Mammary epithelial cell (primary cell): ENCODE results near the gene LRRC66.

Experiments
- EZH2 ChIP-seq: IDR thresholded peaks from 2 replicates; pipeline ENCODE4 v1.6.1; 2012; ENCODE audit warnings: low read length, inconsistent platforms, borderline replicate concordance
- TF ChIP-seq, protein P1 (sequence below), 2 donors: IDR thresholded peaks in 1 of 2; conservative IDR thresholded peaks in 1 of 2; 2 replicates each; pipeline ENCODE4 v1.5.1; 2011 to 2012; ENCODE audit warnings: inconsistent platforms in 2 of 2, low read length in 2 of 2, mild to moderate bottlenecking in 2 of 2, control low read depth in 1 of 2, low read depth in 1 of 2; ENCODE audit not compliant: insufficient read depth in 1 of 2; ENCODE audit errors: extremely low read depth in 1 of 2

DNA sequence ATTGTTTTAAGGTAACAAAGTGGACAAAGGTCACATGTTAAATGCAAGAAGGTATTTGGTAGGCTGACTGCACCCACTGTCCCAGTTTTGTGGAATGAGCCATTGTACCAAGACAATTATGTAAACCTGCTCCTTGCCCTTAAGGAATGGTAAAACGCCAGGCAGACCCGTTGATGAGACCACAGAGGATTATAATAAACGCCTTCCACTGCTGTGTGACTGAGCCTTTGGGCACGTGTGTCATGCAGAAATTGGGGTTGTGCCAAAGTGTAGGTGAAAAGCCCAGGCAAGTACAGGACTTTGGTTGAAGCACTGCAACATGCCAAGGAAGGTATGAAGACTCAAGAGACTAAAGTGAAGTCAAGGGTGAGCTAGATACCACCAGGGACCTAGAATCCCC is 59.7 kb downstream of the LRRC66 start:
- TF ChIP-seq, protein P1, sequence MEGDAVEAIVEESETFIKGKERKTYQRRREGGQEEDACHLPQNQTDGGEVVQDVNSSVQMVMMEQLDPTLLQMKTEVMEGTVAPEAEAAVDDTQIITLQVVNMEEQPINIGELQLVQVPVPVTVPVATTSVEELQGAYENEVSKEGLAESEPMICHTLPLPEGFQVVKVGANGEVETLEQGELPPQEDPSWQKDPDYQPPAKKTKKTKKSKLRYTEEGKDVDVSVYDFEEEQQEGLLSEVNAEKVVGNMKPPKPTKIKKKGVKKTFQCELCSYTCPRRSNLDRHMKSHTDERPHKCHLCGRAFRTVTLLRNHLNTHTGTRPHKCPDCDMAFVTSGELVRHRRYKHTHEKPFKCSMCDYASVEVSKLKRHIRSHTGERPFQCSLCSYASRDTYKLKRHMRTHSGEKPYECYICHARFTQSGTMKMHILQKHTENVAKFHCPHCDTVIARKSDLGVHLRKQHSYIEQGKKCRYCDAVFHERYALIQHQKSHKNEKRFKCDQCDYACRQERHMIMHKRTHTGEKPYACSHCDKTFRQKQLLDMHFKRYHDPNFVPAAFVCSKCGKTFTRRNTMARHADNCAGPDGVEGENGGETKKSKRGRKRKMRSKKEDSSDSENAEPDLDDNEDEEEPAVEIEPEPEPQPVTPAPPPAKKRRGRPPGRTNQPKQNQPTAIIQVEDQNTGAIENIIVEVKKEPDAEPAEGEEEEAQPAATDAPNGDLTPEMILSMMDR (conservative IDR thresholded peaks at IDR 0.05 in 1 of 2, IDR thresholded peaks at IDR 0.05 in 1 of 2; ENCODE audit: extremely low read depth in 1 of 2, insufficient read depth in 1 of 2, low read depth in 1 of 2, low read length in 2 of 2): no peak
- TF ChIP-seq EZH2: no peak
